Fibroblast of gingiva (primary cell): ENCODE data around the gene CUL1.

Experiments used
- DNase-seq: peaks from one replicate; pipeline ENCODE4 v3.0.0-alpha.2; 2011; ENCODE audit warnings: low read depth

The CUL1 gene

GRCh38 chr7:148804343-148805235 lies 105.9 kb downstream of the CUL1 start:
- no peak for DNase-seq

DNA sequence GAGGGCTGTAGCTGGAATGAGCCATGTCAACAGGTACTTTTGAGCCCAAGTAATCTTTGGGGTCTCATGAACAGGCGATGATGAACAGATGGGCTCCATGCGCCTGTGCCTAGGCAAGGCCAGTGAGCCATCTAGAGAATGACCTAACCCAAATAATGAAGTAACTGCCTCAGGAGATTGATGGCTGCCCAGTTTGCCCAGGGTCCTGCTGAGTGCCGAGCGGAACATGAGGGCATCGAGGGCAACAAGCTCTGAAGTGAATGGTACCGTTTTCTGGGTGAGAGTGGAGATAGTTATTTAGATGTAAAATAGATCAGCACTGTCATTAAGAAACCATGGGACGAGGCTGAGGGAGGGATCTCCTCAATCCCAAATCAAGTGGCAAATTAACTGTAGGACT lies 107.5 kb downstream of the CUL1 start:
- DNase-seq: no peak

- DNase-seq: no peak
These were observed 108.7 kb downstream of the CUL1 start for GRCh38 chr7:148807436-148807835.

DNA sequence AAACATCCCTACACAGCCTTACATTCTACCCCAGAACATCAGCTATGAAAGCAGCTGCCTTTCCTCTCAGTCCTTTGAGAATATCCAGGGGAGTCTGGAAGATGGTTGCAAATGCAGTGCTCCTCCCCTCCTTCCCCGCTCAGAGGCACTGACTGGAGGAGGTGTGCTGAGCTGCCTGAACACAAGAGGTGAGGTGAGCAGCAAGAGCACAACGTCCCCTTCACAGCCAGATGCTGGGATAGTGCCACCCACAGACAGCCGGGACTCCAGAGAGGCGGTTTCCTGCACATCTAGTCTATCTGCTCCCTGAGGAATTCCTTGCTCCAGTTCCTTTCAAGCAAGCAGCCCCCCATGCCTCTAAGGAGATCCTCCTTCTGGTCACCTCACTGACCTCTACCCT lies 111.2 kb downstream of the CUL1 start:
- DNase-seq: no peak

DNA sequence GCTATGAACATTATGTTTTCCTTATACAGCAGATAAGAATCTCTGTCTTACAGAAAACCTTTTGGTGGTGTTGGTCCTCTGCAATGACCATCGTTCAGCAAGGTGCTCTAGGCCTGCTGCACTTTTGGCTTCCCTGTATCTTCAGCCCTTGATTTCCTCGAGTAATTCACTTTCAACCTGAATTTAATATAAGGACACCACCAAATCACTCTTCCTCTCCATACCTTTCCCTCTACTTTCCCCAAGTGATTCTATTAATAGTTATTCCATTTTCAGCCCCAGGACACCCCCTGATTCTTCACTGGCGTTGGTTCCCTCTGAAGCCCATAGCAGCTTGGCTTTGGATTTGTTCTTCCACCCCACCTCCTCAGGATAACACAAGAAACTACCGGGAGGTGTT lies 113.2 kb downstream of the CUL1 start:
- no peak for DNase-seq

DNA sequence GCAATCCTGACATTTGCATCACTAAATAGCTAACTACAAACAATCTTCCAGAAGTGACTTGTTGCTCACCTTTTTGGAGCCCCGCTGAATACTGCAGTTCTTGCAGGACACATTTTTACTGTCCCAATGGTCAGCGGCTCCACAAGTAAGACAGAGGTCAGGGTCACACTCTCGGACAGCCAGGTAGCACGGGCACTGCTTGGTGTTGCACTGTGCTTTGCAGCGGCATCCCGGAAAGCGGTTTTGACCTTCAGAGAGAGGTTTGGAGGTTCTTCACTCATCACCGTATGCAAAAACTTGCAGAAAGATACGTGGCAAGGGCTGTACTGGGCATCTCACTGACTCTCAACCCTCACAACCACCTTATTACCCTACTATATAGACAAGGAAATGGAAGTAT lies 115.2 kb downstream of the CUL1 start:
- no peak for DNase-seq

GRCh38 chr7:148814922-148815559 lies 116.3 kb downstream of the CUL1 start:
- DNase-seq: no peak

DNA sequence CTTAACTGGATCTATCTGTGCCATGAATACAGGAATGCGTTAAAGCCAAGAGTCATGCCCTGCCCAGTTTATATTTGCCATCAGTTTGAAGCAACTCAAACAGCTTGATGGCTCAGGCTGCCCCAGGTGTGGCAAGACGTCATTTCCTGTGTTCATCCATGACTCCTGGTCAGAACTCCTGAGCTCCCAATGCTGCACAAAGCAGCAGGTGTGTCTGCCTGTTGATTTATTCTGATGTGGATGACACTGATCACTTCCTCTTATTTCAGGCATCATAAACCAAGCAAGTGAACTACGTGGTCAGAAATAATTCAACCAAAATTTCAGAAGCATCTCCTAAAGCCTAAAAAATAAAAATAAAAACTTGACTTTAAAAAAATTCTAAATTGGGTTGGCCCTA lies 116.9 kb downstream of the CUL1 start:
- DNase-seq: no peak

DNA sequence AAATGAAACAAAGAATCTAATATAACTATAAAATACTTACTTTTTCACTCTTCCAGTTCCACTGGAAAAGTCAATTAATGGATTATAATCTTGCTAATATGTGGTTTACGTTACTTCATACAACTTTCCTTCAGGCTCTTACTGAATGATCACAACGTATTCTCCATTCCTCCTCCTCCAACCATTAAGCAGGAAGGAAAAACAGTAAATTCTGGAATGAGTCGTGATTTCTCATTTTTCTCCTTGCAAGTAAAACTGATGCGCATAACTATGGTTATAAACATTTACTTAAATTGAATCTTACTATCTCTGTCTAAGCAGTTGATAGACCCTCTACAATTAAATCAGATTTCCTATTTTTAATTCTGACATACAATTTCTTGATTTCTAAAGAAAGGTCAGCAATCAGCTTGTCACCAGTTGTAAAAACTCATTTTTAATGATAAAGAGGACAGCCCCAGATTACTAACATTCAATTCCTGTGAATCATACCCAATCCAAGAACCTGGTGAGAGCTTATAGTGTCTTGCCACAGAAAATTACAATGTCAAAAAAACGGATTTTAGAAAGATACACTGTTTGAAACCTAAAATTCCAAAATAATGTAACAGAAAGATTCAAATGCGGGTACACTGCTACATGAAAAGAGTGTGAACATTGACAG lies 121.1 kb downstream of the CUL1 start:
- no peak for DNase-seq

DNA sequence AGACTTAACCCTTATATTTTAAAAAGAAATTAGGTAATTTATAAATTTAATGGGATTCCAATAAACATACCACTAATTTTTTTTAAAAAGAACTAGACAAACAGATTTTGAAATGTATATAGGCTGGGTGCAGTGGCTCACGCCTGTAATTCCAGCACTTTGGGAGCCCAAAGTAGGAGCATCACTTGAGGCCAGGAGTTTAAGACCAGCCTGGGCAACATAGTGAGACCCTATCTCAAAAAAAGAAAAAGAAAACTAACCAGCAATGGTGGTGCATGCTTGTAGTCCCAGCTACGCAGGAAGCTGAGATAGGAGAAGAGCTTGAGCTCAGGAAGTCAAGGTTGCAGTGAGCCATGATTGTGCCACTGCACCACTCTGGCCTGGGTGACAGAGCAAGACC lies 122.7 kb downstream of the CUL1 start:
- no peak for DNase-seq

DNA sequence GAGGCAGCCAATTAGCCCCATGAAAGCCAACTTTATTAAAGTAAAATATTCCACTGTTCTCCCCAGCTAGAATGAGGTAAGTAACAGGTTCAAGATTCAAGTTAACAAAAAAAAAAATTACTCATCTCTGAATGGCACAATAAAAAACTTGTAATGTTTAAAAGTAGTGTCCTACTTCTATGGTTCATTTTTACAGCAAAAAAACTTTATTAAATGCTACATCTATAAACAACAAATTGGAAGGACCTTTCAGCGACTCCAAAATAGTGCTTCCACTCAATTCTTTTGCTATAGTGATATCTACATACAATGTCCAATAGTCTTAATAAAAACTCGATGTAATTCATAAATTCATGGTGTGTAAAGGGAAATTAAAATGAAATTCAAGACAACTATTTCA lies 126.2 kb downstream of the CUL1 start:
- no peak for DNase-seq

GRCh38 chr7:148825338-148825737 lies 126.6 kb downstream of the CUL1 start:
- no peak for DNase-seq

DNA sequence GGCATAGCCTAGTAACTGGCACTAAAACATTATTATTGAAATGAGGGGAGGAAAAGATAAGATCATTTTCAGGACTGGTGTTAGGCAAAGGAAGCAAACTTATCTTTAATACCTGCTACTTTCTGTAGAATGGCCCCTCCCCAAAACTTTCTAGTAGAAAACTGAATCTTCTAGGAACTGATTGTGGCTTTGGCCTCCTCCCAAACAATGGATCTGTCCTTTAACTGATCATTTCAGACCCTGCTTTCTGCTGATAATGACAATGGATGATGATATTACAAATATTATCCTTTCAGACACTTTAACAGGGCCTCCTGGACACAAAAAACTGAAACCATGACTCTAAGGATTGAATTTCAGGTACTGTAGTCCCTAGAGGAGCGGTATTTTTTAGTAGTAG lies 130.3 kb downstream of the CUL1 start:
- no peak for DNase-seq

GRCh38 chr7:148830897-148831692 lies 132.4 kb downstream of the CUL1 start:
- no peak for DNase-seq

DNA sequence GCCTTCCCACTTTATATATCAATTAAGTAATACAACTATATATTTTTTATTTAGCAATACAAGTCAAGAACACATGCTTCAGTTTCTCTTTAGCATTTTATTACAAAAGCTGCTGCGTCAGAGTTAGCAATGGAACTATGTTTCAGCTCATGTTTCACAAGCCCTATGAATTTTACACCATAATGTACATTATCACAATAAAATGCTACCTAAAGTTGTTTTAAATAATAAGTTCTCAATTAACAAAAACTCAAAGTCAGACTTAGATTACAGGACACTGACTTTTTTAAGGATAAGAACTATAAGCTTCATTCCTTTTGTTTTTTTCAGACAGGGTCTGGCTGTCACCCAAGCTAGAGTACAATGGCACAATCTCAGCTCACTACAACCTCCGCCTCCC lies 133.1 kb downstream of the CUL1 start:
- no peak for DNase-seq

DNA sequence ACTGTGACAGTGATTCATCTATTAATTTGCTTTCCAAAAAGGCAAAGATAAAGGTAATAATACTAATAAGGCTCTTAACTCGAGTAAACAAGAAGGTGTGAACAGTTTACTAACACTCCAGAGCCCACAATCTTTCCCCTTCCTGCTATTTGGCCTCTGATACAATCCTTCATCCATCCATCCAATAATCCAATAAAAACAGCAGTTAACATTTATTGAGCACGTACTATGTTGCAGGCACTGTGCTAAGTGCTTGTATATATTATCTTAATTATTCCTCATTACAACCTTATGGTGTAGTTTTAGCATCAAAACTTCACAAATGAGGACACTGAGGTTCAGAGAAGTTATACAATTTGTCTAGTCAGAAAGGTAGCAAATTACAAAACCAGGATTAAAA lies 135.9 kb downstream of the CUL1 start:
- no peak for DNase-seq

GRCh38 chr7:148835854-148836253 lies 137.2 kb downstream of the CUL1 start:
- DNase-seq: no peak

DNA sequence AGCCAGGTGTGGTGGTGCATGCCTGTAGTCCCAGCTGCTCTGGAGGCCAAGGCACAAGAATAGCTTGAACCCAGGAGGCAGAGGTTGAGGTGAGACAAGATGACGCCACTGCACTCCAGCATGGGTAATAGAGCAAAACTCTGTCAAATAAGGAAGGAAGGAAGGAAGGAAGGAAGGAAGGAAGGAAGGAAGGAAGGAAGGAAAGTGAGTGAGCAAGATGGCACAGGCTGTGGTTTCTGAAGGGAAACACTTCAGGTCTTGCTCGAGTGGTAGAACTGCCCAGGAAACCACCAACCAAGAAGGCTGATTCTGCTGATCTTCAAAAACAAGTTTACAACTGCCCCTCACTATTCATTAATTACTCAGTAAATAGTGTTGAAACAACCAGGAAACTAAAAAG lies 140.2 kb downstream of the CUL1 start:
- no peak for DNase-seq

DNA sequence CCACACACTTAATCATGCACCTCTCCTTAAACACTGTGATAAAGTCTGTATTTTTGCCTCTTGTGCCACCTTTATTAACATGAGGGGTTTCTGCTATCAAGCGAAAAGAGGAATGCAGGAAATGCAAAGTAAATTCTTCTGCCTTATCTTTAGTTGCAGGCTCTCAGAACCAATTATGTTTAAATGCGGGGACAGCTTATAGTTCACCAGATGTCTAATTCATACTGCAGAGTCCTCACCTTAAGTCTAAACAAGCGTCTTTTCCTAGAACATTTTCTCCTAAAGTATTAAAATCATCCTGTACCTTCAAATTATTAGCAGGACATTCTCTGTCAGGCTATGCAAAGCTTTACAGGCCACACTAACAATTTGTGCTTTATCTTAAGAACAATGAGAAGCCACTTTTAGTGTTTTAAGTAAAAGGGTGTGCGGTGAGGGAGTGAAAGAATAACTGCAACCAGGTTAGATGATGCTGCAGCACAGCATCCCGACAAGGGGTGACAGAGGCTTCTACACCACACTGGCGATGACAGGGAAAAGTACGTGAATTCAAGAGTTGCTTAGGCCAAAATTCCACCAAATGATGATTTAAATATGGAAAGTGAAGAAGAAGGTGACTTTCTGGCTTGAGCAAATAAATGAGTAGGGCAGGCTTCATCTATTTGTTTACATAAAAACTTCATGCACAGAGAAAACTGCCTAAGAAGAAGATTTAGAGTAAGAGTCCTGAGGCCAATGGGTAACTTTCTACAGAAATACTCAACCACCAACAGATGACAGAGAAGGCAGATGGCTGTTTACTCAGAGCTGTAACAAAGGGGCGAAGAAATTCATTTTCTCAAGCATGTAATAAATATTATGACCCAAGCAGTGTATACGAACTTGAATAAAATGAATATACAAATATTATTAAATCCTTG lies 149.4 kb downstream of the CUL1 start:
- no peak for DNase-seq

GRCh38 chr7:148849393-148850098 lies 150.8 kb downstream of the CUL1 start:
- no peak for DNase-seq

GRCh38 chr7:148850564-148850963 lies 151.9 kb downstream of the CUL1 start:
- no peak for DNase-seq
